WTC11 (cell line): ENCODE measurements around the gene ZC2HC1B.

Experiments used
- CREM ChIP-seq: sonication (generic); formaldehyde crosslinking; IDR thresholded peaks from 2 replicates; pipeline ENCODE4 v1.8.1; 2022; ENCODE audit warnings: mild to moderate bottlenecking, missing genetic modification reagents, moderate library complexity
- NR3C1 ChIP-seq: sonication (generic); formaldehyde crosslinking; conservative IDR thresholded peaks from 2 replicates; pipeline ENCODE4 v1.8.1; 2023; ENCODE audit warnings: low read depth, mild to moderate bottlenecking, missing genetic modification reagents
- SP1 ChIP-seq: sonication (generic); formaldehyde crosslinking; conservative IDR thresholded peaks from 2 replicates; pipeline ENCODE4 v1.8.1; 2022; ENCODE audit warnings: missing genetic modification reagents
- TEAD1 ChIP-seq: sonication (generic); formaldehyde crosslinking; IDR thresholded peaks from 2 replicates; pipeline ENCODE4 v1.8.0; 2022; ENCODE audit warnings: mild to moderate bottlenecking, missing genetic modification reagents
- TF ChIP-seq, protein P1 (sequence below): fragments of 200-600 bp; IDR thresholded peaks from 2 replicates; pipeline ENCODE4 v1.8.0; 2022; ENCODE audit warnings: antibody characterized with exemption
- TF ChIP-seq, protein P2 (sequence below): sonication (generic); formaldehyde crosslinking; IDR thresholded peaks from 2 replicates; pipeline ENCODE4 v1.8.0; 2022; ENCODE audit warnings: mild to moderate bottlenecking, missing genetic modification reagents
- TF ChIP-seq, protein P3 (sequence below): sonication (generic); formaldehyde crosslinking; IDR thresholded peaks from 2 replicates; pipeline ENCODE4 v1.8.1; 2022; ENCODE audit warnings: mild to moderate bottlenecking, missing genetic modification reagents, moderate library complexity, borderline replicate concordance
- TF ChIP-seq, protein P4 (sequence below): sonication (generic); formaldehyde crosslinking; IDR thresholded peaks from 2 replicates; pipeline ENCODE4 v1.8.1; 2022; ENCODE audit warnings: low read depth, missing genetic modification reagents, borderline replicate concordance
- TF ChIP-seq, protein P5 (sequence below): sonication (generic); formaldehyde crosslinking; IDR thresholded peaks from 2 replicates; pipeline ENCODE4 v1.8.1; 2023; ENCODE audit warnings: mild to moderate bottlenecking, missing genetic modification reagents, moderate library complexity

DNA sequence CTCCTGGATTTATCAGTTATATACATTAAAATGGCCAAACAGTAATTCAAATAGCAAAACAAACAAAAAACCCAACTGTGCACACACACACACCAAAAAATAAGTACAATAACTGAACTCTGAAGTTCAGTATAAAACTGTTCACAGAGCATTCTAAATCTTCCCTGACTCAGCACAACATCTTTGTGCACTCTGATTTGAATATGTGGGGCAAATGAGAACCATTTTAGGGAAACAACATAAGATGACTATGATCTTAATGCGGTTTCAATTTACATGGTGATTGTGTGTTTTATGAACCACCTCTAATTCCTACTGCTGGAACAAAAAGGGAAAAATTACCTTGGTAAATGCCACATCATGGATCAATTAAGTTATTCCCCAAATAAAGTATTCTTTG lies 102.0 kb downstream of the ZC2HC1B start:
- TF ChIP-seq TEAD1 = no peak
- TF ChIP-seq, protein P1, sequence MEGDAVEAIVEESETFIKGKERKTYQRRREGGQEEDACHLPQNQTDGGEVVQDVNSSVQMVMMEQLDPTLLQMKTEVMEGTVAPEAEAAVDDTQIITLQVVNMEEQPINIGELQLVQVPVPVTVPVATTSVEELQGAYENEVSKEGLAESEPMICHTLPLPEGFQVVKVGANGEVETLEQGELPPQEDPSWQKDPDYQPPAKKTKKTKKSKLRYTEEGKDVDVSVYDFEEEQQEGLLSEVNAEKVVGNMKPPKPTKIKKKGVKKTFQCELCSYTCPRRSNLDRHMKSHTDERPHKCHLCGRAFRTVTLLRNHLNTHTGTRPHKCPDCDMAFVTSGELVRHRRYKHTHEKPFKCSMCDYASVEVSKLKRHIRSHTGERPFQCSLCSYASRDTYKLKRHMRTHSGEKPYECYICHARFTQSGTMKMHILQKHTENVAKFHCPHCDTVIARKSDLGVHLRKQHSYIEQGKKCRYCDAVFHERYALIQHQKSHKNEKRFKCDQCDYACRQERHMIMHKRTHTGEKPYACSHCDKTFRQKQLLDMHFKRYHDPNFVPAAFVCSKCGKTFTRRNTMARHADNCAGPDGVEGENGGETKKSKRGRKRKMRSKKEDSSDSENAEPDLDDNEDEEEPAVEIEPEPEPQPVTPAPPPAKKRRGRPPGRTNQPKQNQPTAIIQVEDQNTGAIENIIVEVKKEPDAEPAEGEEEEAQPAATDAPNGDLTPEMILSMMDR = no peak
- TF ChIP-seq, protein P2, sequence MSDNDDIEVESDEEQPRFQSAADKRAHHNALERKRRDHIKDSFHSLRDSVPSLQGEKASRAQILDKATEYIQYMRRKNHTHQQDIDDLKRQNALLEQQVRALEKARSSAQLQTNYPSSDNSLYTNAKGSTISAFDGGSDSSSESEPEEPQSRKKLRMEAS (CRISPR knock-in tag) = no peak
- TF ChIP-seq SP1 (CRISPR knock-in tag) = no peak
- TF ChIP-seq, protein P3, sequence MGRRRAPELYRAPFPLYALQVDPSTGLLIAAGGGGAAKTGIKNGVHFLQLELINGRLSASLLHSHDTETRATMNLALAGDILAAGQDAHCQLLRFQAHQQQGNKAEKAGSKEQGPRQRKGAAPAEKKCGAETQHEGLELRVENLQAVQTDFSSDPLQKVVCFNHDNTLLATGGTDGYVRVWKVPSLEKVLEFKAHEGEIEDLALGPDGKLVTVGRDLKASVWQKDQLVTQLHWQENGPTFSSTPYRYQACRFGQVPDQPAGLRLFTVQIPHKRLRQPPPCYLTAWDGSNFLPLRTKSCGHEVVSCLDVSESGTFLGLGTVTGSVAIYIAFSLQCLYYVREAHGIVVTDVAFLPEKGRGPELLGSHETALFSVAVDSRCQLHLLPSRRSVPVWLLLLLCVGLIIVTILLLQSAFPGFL = no peak
- no peak for TF ChIP-seq NR3C1
- TF ChIP-seq CREM (CRISPR knock-in tag) = no peak
- TF ChIP-seq, protein P4, sequence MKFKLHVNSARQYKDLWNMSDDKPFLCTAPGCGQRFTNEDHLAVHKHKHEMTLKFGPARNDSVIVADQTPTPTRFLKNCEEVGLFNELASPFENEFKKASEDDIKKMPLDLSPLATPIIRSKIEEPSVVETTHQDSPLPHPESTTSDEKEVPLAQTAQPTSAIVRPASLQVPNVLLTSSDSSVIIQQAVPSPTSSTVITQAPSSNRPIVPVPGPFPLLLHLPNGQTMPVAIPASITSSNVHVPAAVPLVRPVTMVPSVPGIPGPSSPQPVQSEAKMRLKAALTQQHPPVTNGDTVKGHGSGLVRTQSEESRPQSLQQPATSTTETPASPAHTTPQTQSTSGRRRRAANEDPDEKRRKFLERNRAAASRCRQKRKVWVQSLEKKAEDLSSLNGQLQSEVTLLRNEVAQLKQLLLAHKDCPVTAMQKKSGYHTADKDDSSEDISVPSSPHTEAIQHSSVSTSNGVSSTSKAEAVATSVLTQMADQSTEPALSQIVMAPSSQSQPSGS (CRISPR knock-in tag) = no peak
- TF ChIP-seq, protein P5, sequence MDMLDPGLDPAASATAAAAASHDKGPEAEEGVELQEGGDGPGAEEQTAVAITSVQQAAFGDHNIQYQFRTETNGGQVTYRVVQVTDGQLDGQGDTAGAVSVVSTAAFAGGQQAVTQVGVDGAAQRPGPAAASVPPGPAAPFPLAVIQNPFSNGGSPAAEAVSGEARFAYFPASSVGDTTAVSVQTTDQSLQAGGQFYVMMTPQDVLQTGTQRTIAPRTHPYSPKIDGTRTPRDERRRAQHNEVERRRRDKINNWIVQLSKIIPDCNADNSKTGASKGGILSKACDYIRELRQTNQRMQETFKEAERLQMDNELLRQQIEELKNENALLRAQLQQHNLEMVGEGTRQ (CRISPR knock-in tag) = no peak
